OCI-LY1 (cell line): ENCODE data around the gene LEMD3.

Experiments
- EZH2 ChIP-seq: fragments of 200-600 bp; sonication (generic), shearing (Covaris generic); IDR thresholded peaks from 2 replicates; pipeline ENCODE4 v1.8.0; 2017; ENCODE audit warnings: borderline replicate concordance, mixed run types, mild to moderate bottlenecking, antibody characterized with exemption, low read length, moderate library complexity, mixed read lengths
- TF ChIP-seq, protein P1 (sequence below): fragments of 200-600 bp; sonication (generic), shearing (Covaris generic); IDR thresholded peaks from 2 replicates; pipeline ENCODE4 v1.5.1; 2017; ENCODE audit warnings: mild to moderate bottlenecking, antibody characterized with exemption, low read length, moderate library complexity, mixed read lengths

GRCh38 chr12:65168681-65169319 lies 583 bp upstream of the LEMD3 start:
- TF ChIP-seq, protein P1, sequence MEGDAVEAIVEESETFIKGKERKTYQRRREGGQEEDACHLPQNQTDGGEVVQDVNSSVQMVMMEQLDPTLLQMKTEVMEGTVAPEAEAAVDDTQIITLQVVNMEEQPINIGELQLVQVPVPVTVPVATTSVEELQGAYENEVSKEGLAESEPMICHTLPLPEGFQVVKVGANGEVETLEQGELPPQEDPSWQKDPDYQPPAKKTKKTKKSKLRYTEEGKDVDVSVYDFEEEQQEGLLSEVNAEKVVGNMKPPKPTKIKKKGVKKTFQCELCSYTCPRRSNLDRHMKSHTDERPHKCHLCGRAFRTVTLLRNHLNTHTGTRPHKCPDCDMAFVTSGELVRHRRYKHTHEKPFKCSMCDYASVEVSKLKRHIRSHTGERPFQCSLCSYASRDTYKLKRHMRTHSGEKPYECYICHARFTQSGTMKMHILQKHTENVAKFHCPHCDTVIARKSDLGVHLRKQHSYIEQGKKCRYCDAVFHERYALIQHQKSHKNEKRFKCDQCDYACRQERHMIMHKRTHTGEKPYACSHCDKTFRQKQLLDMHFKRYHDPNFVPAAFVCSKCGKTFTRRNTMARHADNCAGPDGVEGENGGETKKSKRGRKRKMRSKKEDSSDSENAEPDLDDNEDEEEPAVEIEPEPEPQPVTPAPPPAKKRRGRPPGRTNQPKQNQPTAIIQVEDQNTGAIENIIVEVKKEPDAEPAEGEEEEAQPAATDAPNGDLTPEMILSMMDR = no peak
- no peak for TF ChIP-seq EZH2
